HFF-Myc (cell line): ENCODE data around the gene NDUFA7.
"Not testable (repeated sequence)": the region's sequence is repeated elsewhere in the genome, so short reads cannot be mapped to it uniquely, and the experiment has no call there.

Experiments used
- DNase-seq: peaks from one replicate; pipeline ENCODE4 v3.0.0-alpha.2; 2011; ENCODE audit warnings: low read depth; ENCODE audit errors: extremely low read depth
- H3K4me3 ChIP-seq: replicated peaks from 2 replicates; pipeline ENCODE4 v1.5.1; 2011; ENCODE audit warnings: low read depth, mild to moderate bottlenecking, control low read depth, low read length
- TF ChIP-seq, protein P1 (sequence below): IDR thresholded peaks from 2 replicates; pipeline ENCODE4 v1.5.1; 2012; ENCODE audit warnings: mild to moderate bottlenecking, low read depth, low read length, control low read depth; ENCODE audit errors: missing control alignments

Gene NDUFA7

DNA sequence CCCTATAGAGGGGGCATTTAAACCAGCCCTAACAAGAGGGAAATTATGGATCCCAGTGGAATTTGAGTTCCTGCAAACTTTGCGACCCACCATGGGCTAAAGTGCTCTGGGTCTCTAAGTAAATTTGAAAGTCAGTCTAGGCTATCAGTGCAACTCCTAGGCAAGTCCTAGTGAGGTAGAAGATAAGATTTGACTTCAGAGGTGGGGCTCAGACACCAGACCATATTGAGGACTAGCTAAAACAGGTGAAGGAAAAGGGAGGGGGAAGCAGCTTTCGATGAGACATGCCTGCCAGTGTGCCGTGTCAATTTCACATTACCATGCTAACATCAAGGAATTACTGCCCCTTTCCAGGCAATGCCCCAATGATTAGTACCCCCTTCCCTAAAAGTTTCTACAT lies 51.5 kb downstream of the NDUFA7 start:
- no peak for DNase-seq
- H3K4me3 ChIP-seq = no peak overlapping the region
- TF ChIP-seq, protein P1, sequence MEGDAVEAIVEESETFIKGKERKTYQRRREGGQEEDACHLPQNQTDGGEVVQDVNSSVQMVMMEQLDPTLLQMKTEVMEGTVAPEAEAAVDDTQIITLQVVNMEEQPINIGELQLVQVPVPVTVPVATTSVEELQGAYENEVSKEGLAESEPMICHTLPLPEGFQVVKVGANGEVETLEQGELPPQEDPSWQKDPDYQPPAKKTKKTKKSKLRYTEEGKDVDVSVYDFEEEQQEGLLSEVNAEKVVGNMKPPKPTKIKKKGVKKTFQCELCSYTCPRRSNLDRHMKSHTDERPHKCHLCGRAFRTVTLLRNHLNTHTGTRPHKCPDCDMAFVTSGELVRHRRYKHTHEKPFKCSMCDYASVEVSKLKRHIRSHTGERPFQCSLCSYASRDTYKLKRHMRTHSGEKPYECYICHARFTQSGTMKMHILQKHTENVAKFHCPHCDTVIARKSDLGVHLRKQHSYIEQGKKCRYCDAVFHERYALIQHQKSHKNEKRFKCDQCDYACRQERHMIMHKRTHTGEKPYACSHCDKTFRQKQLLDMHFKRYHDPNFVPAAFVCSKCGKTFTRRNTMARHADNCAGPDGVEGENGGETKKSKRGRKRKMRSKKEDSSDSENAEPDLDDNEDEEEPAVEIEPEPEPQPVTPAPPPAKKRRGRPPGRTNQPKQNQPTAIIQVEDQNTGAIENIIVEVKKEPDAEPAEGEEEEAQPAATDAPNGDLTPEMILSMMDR = no peak

DNA sequence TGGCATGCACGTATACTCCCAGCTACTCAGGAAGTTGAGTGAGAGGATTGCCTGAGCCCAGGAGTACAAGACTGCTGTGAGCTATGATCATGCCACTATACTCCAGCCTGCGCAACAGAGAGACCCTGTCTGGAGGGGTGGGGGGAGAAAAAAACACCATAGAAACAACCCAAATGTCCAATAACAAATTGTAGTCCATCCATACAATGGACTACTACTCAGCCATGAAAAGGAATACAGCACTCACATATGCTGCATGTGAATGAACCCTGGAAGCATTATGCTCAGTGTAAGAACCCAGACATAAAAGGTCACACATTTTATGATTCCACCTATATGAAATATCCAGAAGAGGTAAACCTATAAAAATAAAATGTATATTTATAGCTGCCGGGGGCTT lies 55.3 kb downstream of the NDUFA7 start:
- H3K4me3 ChIP-seq = no peak overlapping the region
- DNase-seq = no peak
- TF ChIP-seq, protein P1 = no peak

DNA sequence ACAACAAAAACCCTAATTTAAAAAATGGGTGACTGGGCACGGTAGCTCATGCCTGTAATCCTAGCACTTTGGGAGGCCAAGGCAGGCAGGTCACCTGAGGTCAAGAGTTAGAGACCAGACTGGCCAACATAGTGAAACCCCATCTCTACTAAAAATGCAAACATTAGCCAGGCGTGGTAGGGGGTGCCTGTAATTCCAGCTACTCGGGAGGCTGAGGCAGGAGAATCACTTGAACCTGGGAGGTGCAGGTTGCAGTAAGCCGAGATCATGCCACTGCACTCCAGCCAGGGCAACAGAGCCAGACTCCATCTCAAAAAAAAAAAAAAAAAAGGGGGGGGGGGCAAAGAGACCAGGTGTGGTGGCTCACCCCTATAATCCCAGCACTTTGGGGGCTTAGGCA lies 56.9 kb downstream of the NDUFA7 start:
- not testable (repeated sequence) for DNase-seq, H3K4me3 ChIP-seq

DNA sequence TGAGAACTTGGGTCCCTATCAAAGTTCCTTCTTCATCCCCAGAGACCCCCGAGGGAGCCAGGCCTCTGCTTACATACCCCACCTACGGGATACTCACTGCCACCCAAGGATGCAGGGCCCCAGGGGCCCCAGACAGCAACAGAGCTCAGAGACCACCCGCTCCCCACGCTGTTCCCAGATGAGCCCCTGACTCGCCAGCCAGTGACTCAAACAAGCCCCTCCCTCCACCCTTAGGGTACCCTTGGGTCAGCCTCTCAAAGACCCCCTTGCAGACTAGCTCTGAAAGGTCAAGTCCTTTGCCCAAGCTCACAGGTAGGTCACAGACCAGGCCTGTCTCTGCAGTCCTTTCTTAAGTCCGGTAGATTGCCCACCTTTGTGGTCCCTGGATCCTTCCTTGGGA lies 58.7 kb downstream of the NDUFA7 start:
- no peak for DNase-seq
- H3K4me3 ChIP-seq = no peak overlapping the region
- TF ChIP-seq, protein P1 = no peak

DNA sequence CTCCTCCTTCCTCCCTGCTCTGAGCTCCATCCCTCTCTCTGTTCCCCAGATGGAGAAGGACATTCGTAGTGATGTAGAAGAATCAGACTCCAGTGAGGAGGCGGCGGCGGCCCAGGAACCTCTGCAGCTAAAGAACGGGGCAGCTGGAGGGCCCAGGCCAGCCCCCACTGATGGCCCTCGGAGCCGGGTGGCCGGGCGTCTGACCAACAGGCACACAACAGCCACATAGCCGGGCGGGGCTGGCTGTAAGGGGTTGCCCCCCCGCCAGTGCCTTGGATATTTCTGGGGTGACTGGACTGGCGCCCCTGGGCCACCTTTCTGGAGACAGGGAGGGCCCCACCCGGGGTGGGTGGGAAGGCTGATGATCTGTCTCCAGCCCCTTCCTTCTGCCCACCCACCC lies 59.3 kb downstream of the NDUFA7 start:
- H3K4me3 ChIP-seq = no peak overlapping the region
- DNase-seq = no peak
- TF ChIP-seq, protein P1 = no peak

DNA sequence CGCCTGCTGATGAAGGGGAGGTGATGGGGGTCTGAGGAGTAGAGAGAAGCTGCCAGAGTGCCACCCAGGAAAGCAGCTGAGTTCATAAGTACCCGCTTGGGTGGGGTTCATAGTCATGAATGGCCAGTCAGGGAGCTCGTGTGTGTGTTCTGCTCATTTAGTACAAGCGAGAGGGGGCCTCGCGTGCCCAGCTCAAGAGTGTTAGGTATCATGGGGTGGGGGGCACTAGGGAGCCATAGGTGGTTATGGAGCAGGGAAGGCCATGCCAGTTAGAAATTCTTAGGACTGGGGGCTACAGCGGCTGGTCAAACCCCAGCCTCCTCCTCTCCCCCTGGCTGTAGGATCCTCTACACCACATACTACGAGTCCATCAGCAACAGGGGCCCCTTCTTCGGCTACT lies 59.8 kb downstream of the NDUFA7 start:
- TF ChIP-seq, protein P1 = no peak
- no peak overlapping the region for H3K4me3 ChIP-seq
- DNase-seq = no peak
